T-helper 17 cell (primary cell): ENCODE measurements around the gene ASIC3. TPM values are rescaled to one million over a fixed set of nuclear protein-coding genes. Genes with fewer than 3 reads are reported as not detected.

ENCODE experiments used
- ATAC-seq: fragments of 150-1000 bp; cut with Tn5 transposase; 2 replicates; pipeline ENCODE4 v1.10.0; 2021; ENCODE audit warnings: mild to moderate bottlenecking, moderate library complexity
- DNase-seq, 3 donors: peaks; one replicate each; pipeline versions ENCODE4 v3.0.0 to v3.0.0-alpha.2; 2020 to 2021
- H3K9me3 ChIP-seq: one replicate; pipeline ENCODE4 v1.7.0; 2013; ENCODE audit warnings: low read length, mild to moderate bottlenecking; ENCODE audit not compliant: control insufficient read depth, poor library complexity, severe bottlenecking
- H3K27ac Mint-ChIP-seq: one replicate; pipeline ENCODE4 v1.8.0; 2022; ENCODE audit warnings: mild to moderate bottlenecking, moderate library complexity, mixed read lengths
- H3K27me3 Mint-ChIP-seq: one replicate; pipeline ENCODE4 v1.8.0; 2022; ENCODE audit warnings: mixed read lengths
- H3K36me3 Mint-ChIP-seq: one replicate; pipeline ENCODE4 v1.8.0; 2022; ENCODE audit warnings: low read depth, mixed read lengths
- H3K4me1 Mint-ChIP-seq: one replicate; pipeline ENCODE4 v1.8.0; 2022; ENCODE audit warnings: mild to moderate bottlenecking, mixed read lengths
- H3K4me3 Mint-ChIP-seq: one replicate; pipeline ENCODE4 v1.8.0; 2022; ENCODE audit warnings: mild to moderate bottlenecking, moderate library complexity, mixed read lengths
- total RNA-seq, 4 donors: library from RNA in 2 of 4; stranded (reverse) in 2 of 4; gene quantifications; one replicate each; pipeline ENCODE4 v1.2.3 and lab custom pipeline; 2022 to 2026

The ASIC3 gene
- total RNA-seq, 2 donors from 2014 or later, result 6.7 to 9.1 TPM

GRCh38 chr7:151045967-151046366 lies 2.4 kb upstream of the ASIC3 start:
- H3K4me3 Mint-ChIP-seq, result no peak overlapping the region
- H3K4me1 Mint-ChIP-seq, result peaks cover 2% of the 10 kb centered on the region
- DNase-seq (no peak), ATAC-seq (no peak)
- H3K27me3 Mint-ChIP-seq, result no peaks in the 10 kb centered on the region
- no peaks in the 10 kb centered on the region for H3K36me3 Mint-ChIP-seq
- no peaks in the 10 kb centered on the region for H3K9me3 ChIP-seq
- no peak overlapping the region for H3K27ac Mint-ChIP-seq

- Mint-ChIP-seq H3K27me3 (no peaks in the 10 kb centered on the region), H3K4me1 (peaks cover 4% of the 10 kb centered on the region), H3K36me3 (no peaks in the 10 kb centered on the region), H3K27ac (no peak overlapping the region), H3K4me3 (no peak overlapping the region)
- ATAC-seq, result no peak
- no peaks in the 10 kb centered on the region for H3K9me3 ChIP-seq
- DNase-seq, result no peak
These were observed 1.4 kb upstream of the ASIC3 start for GRCh38 chr7:151046603-151047573.

- Mint-ChIP-seq H3K27ac (no peak overlapping the region), H3K4me1 (peaks cover 13% of the 10 kb centered on the region), H3K36me3 (no peaks in the 10 kb centered on the region), H3K27me3 (peaks cover 5% of the 10 kb centered on the region), H3K4me3 (no peak overlapping the region)
- no peaks in the 10 kb centered on the region for H3K9me3 ChIP-seq
- ATAC-seq (no peak), DNase-seq (no peak)
These were observed 656 bp downstream of the ASIC3 start for GRCh38 chr7:151048911-151049463.

GRCh38 chr7:151051108-151051507 lies 2.8 kb downstream of the ASIC3 start:
- no peaks in the 10 kb centered on the region for H3K36me3 Mint-ChIP-seq
- ATAC-seq, result peak; percentile 89
- H3K27ac Mint-ChIP-seq, result no peak overlapping the region
- H3K4me1 Mint-ChIP-seq, result peaks cover 16% of the 10 kb centered on the region
- H3K4me3 Mint-ChIP-seq, result no peak overlapping the region
- H3K27me3 Mint-ChIP-seq, result peaks cover 5% of the 10 kb centered on the region
- no peaks in the 10 kb centered on the region for H3K9me3 ChIP-seq
- DNase-seq, result peak; percentile 30 to 49 (median 40)

- H3K4me3 Mint-ChIP-seq, result no peak overlapping the region
- no peaks in the 10 kb centered on the region for H3K9me3 ChIP-seq
- H3K4me1 Mint-ChIP-seq, result peaks cover 23% of the 10 kb centered on the region
- no peak for DNase-seq
- no peaks in the 10 kb centered on the region for H3K36me3 Mint-ChIP-seq
- peaks cover 5% of the 10 kb centered on the region for H3K27me3 Mint-ChIP-seq
- ATAC-seq, result no peak
- no peak overlapping the region for H3K27ac Mint-ChIP-seq
These were observed 4.8 kb downstream of the ASIC3 start for GRCh38 chr7:151053096-151053495.

- ATAC-seq, result no peak
- Mint-ChIP-seq H3K4me3 (no peak overlapping the region), H3K36me3 (no peaks in the 10 kb centered on the region)
These were observed 5.4 kb downstream of the ASIC3 start for GRCh38 chr7:151053751-151054150.

GRCh38 chr7:151056283-151056665 lies 7.9 kb downstream of the ASIC3 start:
- H3K36me3 Mint-ChIP-seq, result no peaks in the 10 kb centered on the region
- peak overlapping the region; percentile 96 for H3K4me3 Mint-ChIP-seq
- ATAC-seq (no peak), DNase-seq (no peak)
- no peaks in the 10 kb centered on the region for H3K9me3 ChIP-seq
- peaks cover 32% of the 10 kb centered on the region for H3K4me1 Mint-ChIP-seq
- H3K27me3 Mint-ChIP-seq, result peaks cover 5% of the 10 kb centered on the region
- no peak overlapping the region for H3K27ac Mint-ChIP-seq

More at GRCh38 chr7:151053751-151054150, 5.4 kb downstream of the ASIC3 start:
- H3K27ac Mint-ChIP-seq, result no peak overlapping the region
- no peak for DNase-seq
- H3K9me3 ChIP-seq, result no peaks in the 10 kb centered on the region
- H3K27me3 Mint-ChIP-seq, result peaks cover 5% of the 10 kb centered on the region
- H3K4me1 Mint-ChIP-seq, result peaks cover 27% of the 10 kb centered on the region

GRCh38 chr7:151056666-151057505 lies 8.6 kb downstream of the ASIC3 start:
- H3K36me3 Mint-ChIP-seq, result no peaks in the 10 kb centered on the region

GRCh38 chr7:151057506-151057988 lies 9.2 kb downstream of the ASIC3 start, which contains the start of gene CDK5:
TSS of gene CDK5 (minus strand) at chr7:151057897. CDS start at chr7:151057848, 49 bp downstream.
- H3K9me3 ChIP-seq, result no peaks in the 10 kb centered on the region
- H3K27ac Mint-ChIP-seq, result peak within 1 kb of the TSS; percentile 89
- DNase-seq (no peak), ATAC-seq (peak; percentile 4)
- peak within 1 kb of the TSS; percentile 96 for H3K4me3 Mint-ChIP-seq
- H3K36me3 Mint-ChIP-seq, result no peaks in the 10 kb centered on the region
- peaks cover 3% of the 10 kb centered on the region for H3K27me3 Mint-ChIP-seq
- H3K4me1 Mint-ChIP-seq, result peaks cover 36% of the 10 kb centered on the region

More at GRCh38 chr7:151056666-151057505, 8.6 kb downstream of the ASIC3 start:
- DNase-seq, result no peak
- peaks cover 5% of the 10 kb centered on the region for H3K27me3 Mint-ChIP-seq
- H3K4me1 Mint-ChIP-seq, result peaks cover 36% of the 10 kb centered on the region
- no peak for ATAC-seq
- H3K4me3 Mint-ChIP-seq, result peak overlapping the region; percentile 96
- no peaks in the 10 kb centered on the region for H3K9me3 ChIP-seq
- peak overlapping the region; percentile 89 for H3K27ac Mint-ChIP-seq

GRCh38 chr7:151057989-151058780 lies 9.9 kb downstream of the ASIC3 start:
- Mint-ChIP-seq H3K27ac (peak overlapping the region; percentile 89), H3K4me1 (peaks cover 32% of the 10 kb centered on the region), H3K36me3 (no peaks in the 10 kb centered on the region), H3K4me3 (peak overlapping the region; percentile 96), H3K27me3 (no peaks in the 10 kb centered on the region)
- DNase-seq (peak; percentile 91 to 95 (median 93)), ATAC-seq (peak; percentile 94)
- no peaks in the 10 kb centered on the region for H3K9me3 ChIP-seq

- H3K36me3 Mint-ChIP-seq, result no peaks in the 10 kb centered on the region
- DNase-seq (no peak), ATAC-seq (no peak)
- H3K4me3 Mint-ChIP-seq, result peak overlapping the region; percentile 96
- peak overlapping the region; percentile 89 for H3K27ac Mint-ChIP-seq
- no peaks in the 10 kb centered on the region for H3K9me3 ChIP-seq
- H3K27me3 Mint-ChIP-seq, result no peaks in the 10 kb centered on the region
- H3K4me1 Mint-ChIP-seq, result peaks cover 29% of the 10 kb centered on the region
These were observed 10.5 kb downstream of the ASIC3 start for GRCh38 chr7:151058781-151059366.
